ENCODE results near the gene CHST15.

GRCh38 chr10:124081547-124082140, 11.8 kb downstream of the CHST15 start:
- TF ChIP-seq CTCF (IDR thresholded peaks at IDR 0.05), result no peak
- no peak for TF ChIP-seq EP300 (IDR thresholded peaks at IDR 0.05)

Measured in ovary (tissue), 3 donors.